Activated B cell treated with CpG ODN at 0.5 μM for 24 hours (primary cell): ENCODE results near the gene PLEKHO2. TPM values are rescaled to one million over a fixed set of nuclear protein-coding genes. Genes with fewer than 3 reads are reported as not detected.

Experiments
- ATAC-seq: fragments of 200-7000 bp; cut with Tn5 transposase; one replicate; pipeline ENCODE4 v1.10.0; 2021; ENCODE audit warnings: low read depth, mild to moderate bottlenecking, moderate library complexity
- CTCF ChIA-PET: fragments of 350-600 bp; sonication (Branson Sonifier 250); formaldehyde crosslinking; loops from one replicate; lab custom pipeline; 2021; ENCODE audit warnings: antibody characterized with exemption; lab: Charles Lee
- POLR2A ChIA-PET: fragments of 350-600 bp; sonication (Branson Sonifier 250); formaldehyde crosslinking; loops from one replicate; lab custom pipeline; 2021; ENCODE audit warnings: antibody characterized with exemption; lab: Charles Lee
- DNase-seq: peaks from one replicate; pipeline ENCODE4 v3.0.0; 2022
- H3K27ac Mint-ChIP-seq: one replicate; pipeline ENCODE4 v1.8.0; 2020; ENCODE audit warnings: mixed read lengths
- H3K27me3 Mint-ChIP-seq: one replicate; pipeline ENCODE4 v1.8.0; 2021; ENCODE audit warnings: mixed read lengths
- H3K36me3 Mint-ChIP-seq: one replicate; pipeline ENCODE4 v1.8.0; 2021; ENCODE audit warnings: low read depth, mixed read lengths
- H3K4me1 Mint-ChIP-seq: one replicate; pipeline ENCODE4 v1.8.0; 2021; ENCODE audit warnings: mixed read lengths
- H3K4me3 Mint-ChIP-seq: one replicate; pipeline ENCODE4 v1.8.0; 2020; ENCODE audit warnings: mild to moderate bottlenecking, mixed read lengths
- H3K9me3 Mint-ChIP-seq: one replicate; pipeline ENCODE4 v1.8.0; 2020; ENCODE audit warnings: mixed read lengths
- intact Hi-C: fragments of 100-400 bp; cut with micrococcal nuclease; formaldehyde crosslinking; loops from one replicate; pipeline ENCODE4 v1.15.1; 2024
- total RNA-seq: library from RNA; stranded (reverse); gene quantifications from 2 replicates; pipeline ENCODE4 v1.2.3, GENCODE V29; 2022
- TF ChIP-seq, protein P1 (sequence below): fragments of 200-600 bp; IDR thresholded peaks from one replicate; pipeline ENCODE4 v1.8.0; 2022; ENCODE audit warnings: antibody characterized with exemption, mild to moderate bottlenecking

Gene PLEKHO2
- total RNA-seq, 1 donor from 2014 or later = 38.1 TPM

DNA sequence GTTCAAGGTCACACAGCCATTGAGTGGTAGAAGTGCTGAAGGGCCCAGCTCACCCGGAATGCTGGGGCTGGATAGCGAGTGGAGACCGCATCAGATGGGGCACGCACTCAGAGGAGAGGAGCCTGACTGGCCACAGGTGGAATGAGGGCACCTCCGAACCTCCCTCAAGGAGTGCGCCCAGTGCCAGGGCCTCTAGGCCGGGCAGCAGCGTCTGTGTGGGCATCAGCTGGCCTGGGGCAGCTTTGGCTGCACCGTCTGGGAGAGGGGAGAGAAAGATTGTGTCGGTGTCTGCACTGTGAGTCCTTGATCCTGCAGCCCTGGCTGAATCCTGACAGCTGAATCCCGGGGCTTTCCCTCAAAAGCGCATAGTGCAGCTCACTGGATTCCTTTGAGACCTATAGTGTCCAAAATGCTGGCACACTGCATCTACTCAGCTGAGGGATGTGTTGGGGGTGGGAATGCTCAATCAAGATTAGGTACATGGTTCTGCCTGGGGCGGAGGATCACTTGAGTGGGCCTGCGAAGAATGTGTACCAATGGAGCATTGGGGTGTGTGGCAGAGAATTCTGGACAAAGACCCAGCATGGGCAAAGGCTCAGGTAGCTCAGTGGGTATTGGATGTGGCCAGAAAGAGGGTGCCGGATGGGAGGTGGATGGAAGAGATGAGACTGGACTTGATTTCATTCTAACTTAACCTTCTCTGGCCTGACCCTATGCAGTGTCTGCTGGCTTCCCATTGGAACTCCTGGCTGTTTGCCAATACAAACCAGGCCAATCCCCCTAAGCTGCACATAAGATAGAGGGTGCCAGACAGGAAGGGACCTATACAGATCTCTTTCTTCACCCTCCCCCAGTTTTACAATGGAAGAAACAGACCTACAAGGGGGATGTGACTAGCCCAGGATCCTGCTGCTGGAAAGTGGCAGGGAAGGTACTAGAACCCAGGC is 70.9 kb downstream of the PLEKHO2 start:
- Mint-ChIP-seq H3K36me3 (no peaks in the 10 kb centered on the region), H3K9me3 (no peaks in the 10 kb centered on the region), H3K4me3 (peak overlapping the region; percentile 38), H3K27ac (no peak overlapping the region), H3K27me3 (peaks cover 11% of the 10 kb centered on the region), H3K4me1 (peaks cover 7% of the 10 kb centered on the region)
- ATAC-seq = no peak
- POLR2A ChIA-PET = interaction anchor here (0.7 kb wide), 1 partner anchor 145 kb away, joined by 3 read pairs; no protein-coding TSS in a partner anchor
- CTCF ChIA-PET = interaction anchor here (1.3 kb wide), 1 partner anchor 102 kb away, joined by 3 read pairs; no protein-coding TSS in a partner anchor
- no peak for DNase-seq
- TF ChIP-seq, protein P1, sequence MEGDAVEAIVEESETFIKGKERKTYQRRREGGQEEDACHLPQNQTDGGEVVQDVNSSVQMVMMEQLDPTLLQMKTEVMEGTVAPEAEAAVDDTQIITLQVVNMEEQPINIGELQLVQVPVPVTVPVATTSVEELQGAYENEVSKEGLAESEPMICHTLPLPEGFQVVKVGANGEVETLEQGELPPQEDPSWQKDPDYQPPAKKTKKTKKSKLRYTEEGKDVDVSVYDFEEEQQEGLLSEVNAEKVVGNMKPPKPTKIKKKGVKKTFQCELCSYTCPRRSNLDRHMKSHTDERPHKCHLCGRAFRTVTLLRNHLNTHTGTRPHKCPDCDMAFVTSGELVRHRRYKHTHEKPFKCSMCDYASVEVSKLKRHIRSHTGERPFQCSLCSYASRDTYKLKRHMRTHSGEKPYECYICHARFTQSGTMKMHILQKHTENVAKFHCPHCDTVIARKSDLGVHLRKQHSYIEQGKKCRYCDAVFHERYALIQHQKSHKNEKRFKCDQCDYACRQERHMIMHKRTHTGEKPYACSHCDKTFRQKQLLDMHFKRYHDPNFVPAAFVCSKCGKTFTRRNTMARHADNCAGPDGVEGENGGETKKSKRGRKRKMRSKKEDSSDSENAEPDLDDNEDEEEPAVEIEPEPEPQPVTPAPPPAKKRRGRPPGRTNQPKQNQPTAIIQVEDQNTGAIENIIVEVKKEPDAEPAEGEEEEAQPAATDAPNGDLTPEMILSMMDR = no peak
- intact Hi-C loops = no loop called here

DNA sequence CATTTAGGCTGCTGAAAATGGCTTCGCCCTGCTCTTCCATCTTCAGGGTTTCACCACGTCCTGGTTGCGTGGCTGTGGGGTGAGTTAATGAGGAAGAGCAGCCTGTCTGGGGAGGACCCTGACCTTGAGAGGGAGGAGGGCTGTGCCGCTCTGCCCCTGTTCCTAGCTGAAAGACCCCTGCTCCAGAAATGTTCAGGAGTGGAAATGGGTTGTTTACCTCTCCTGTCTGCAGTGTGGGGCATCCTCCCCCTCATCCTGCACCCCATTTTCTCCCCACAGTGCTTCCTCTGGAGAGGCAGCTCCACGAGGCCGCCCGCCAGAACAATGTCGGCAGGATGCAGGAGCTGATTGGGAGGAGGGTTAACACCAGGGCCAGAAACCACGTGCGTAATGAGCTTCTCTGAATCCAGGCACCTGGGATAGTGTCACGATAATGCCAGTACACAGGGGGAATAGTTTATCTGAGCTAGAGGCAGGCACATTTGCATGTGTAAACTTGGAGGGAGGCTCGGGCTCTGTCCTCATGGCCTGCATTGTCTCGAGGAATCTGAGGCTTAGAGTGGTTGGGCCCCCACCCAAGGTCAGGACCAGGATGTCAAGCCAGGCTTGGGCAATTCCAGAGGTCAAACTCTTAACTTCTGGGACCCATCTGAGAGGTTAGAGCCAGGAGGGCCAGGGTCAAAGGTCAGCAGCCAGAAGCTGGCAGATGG is 74.0 kb downstream of the PLEKHO2 start:
- DNase-seq (no peak), ATAC-seq (no peak)
- Mint-ChIP-seq H3K27me3 (peaks cover 9% of the 10 kb centered on the region), H3K4me3 (no peak overlapping the region), H3K4me1 (peaks cover 7% of the 10 kb centered on the region), H3K9me3 (no peaks in the 10 kb centered on the region), H3K27ac (no peak overlapping the region), H3K36me3 (no peaks in the 10 kb centered on the region)
- intact Hi-C loops = no loop called here
- TF ChIP-seq, protein P1 = no peak
- CTCF ChIA-PET = interaction anchor here (1.5 kb wide), 1 partner anchor 14 kb away, joined by 3 read pairs; no protein-coding TSS in a partner anchor
- POLR2A ChIA-PET = no interaction called here

DNA sequence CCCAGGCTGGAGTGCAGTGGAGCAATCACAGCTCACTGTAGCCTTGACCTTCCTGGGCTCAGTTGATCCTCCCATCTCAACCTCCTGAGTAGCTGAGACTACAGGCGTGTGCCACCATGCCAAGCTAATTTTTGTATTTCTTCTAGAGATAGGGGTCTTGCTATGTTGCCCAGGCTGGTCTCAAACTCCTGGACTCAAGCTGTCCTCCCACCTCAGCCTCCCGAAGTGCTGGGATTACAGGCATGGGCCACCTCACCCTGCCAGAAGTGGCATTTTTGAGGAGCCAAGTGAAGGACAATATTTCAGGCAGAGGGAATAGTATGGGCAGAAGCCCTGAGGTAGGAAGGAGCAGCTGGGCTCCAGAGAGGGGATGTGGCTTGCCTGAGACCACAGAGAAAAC is 74.7 kb downstream of the PLEKHO2 start:
- intact Hi-C loops = no loop called here
- Mint-ChIP-seq H3K4me1 (peaks cover 2% of the 10 kb centered on the region), H3K9me3 (no peaks in the 10 kb centered on the region), H3K36me3 (no peaks in the 10 kb centered on the region), H3K27me3 (peaks cover 5% of the 10 kb centered on the region), H3K27ac (no peak overlapping the region), H3K4me3 (no peak overlapping the region)
- no peak for ATAC-seq
- ChIA-PET POLR2A (interaction anchor here (0.7 kb wide), 1 partner anchor 229 kb away, joined by 3 read pairs; no protein-coding TSS in a partner anchor), CTCF (interaction anchor here (1.0 to 1.5 kb wide), 2 partner anchors 10 to 15 kb away, joined by 3 read pairs; no protein-coding TSS in a partner anchor)
- TF ChIP-seq, protein P1 = no peak
- no peak for DNase-seq

DNA sequence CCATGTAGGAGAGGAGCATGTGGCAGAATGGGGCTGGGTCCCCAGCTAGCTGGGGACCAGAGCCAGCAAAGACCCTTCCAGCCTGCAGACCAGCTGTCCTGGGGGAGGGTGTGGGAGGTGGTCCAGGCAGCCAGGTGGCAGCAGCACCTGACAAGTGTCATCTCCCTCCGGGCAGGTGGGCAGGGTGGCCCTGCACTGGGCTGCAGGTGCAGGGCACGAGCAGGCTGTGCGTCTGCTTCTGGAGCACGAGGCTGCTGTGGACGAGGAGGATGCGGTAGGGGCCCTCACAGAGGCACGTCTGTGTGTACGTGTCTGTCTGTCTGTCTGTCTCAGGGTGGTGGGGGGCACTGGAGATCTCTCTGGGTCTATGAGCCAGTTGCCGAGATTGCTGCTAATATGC is 75.5 kb downstream of the PLEKHO2 start:
- ChIA-PET POLR2A (no interaction called here), CTCF (interaction anchor here (1.0 kb wide), 1 partner anchor 11 kb away, joined by 3 read pairs; no protein-coding TSS in a partner anchor)
- ATAC-seq (no peak), DNase-seq (no peak)
- Mint-ChIP-seq H3K27me3 (peaks cover 2% of the 10 kb centered on the region), H3K9me3 (no peaks in the 10 kb centered on the region), H3K27ac (no peak overlapping the region), H3K36me3 (no peaks in the 10 kb centered on the region), H3K4me1 (no peaks in the 10 kb centered on the region), H3K4me3 (no peak overlapping the region)
- intact Hi-C loops = no loop called here
- TF ChIP-seq, protein P1 = no peak

Other genes starting within 250 kb of the PLEKHO2 start
- 0.91 and 0.93 TPM in 2 replicates for gene RBPMS2, start 66.3 kb upstream of the PLEKHO2 start, total RNA-seq
- 3.3 and 5.5 TPM in 2 replicates for gene PIF1, start 16.3 kb upstream of the PLEKHO2 start, total RNA-seq
- 3.7 and 3.9 TPM in 2 replicates for gene ANKDD1A, start 70.0 kb downstream of the PLEKHO2 start, total RNA-seq
- 74.7 and 75.7 TPM in 2 replicates for gene SPG21, start 148.0 kb downstream of the PLEKHO2 start, total RNA-seq
- 9.8 and 13.5 TPM in 2 replicates for gene MTFMT, start 187.7 kb downstream of the PLEKHO2 start, total RNA-seq
- not detected in 2 replicates for gene SLC51B, start 203.5 kb downstream of the PLEKHO2 start, total RNA-seq
- not detected in 2 replicates for gene RASL12, start 226.1 kb downstream of the PLEKHO2 start, total RNA-seq
- gene KBTBD13, start 234.8 kb downstream of the PLEKHO2 start, total RNA-seq = not detected in 2 replicates